DMS53 (cell line): Measurements from ENCODE around the gene HIKESHI.
"Not testable (repeated sequence)": the region's sequence is repeated elsewhere in the genome, so short reads cannot be mapped to it uniquely, and the experiment has no call there.

Experiments used
- DNase-seq: peaks from one replicate; lab custom pipeline; 2025; lab: John Stamatoyannopoulos, UW

Gene HIKESHI, protein sequence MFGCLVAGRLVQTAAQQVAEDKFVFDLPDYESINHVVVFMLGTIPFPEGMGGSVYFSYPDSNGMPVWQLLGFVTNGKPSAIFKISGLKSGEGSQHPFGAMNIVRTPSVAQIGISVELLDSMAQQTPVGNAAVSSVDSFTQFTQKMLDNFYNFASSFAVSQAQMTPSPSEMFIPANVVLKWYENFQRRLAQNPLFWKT

DNA sequence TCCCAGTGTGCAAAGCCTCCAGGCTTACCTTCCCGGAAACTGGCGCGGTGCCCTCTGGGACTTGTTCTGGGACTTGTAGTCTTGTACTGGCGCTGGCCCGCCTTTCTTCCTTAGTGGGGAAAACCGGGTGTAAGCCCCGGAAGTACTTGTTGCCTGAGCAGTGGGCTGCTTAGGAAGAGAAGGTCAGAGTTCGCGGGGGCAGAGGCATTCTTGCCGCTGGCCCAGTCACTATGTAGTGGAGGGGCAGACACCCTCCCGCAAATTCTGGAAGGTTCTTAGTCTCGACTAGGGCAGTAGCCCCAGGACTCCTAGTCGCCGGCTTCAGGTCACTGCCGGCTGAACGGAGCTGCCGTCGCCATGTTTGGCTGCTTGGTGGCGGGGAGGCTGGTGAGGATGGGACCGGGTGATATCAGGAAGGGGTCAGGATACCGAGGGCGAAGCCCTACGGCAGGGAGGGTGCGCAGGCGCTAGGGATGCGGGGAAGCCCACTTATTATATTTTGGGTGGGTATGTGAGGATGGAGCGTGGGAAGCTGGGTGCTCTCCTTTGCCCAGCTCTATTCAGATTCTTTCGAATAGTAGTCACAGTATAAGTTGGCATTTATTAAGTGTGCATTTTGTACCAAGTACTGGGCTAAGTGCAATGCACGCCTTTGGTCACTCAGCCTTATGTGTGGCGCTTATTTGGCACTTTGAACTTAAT lies at the start of gene HIKESHI:
Gene HIKESHI (plus strand): TSS at position 149 of the 702 bp plus-strand sequence. CDS start 209 bp downstream, at position 358.
- DNase-seq, result peak; percentile 100

GRCh38 chr11:86255896-86256295 lies 46.1 kb upstream of the HIKESHI start:
- no peak for DNase-seq

DNA sequence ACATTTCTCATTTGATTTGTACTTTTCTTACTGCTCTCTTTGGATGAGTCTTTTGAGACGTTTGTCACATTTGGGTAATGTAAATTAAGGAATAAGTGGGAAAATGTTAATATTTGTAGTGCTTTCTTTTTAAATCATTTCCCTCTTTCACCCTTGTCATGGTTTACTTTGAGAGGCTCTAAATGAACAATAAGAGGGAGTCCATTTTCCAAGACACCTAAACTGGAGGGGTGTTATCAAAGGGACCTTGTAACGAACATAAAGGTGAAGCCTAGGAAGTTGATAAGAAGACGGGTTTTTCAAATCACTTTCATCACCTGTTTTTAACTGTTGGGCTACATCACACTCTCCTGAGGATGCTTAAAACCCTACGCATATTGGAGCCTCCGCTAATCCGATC lies 45.4 kb upstream of the HIKESHI start:
- no peak for DNase-seq

GRCh38 chr11:86257446-86257845 lies 44.6 kb upstream of the HIKESHI start:
- DNase-seq, result no peak

GRCh38 chr11:86259730-86260129 lies 42.3 kb upstream of the HIKESHI start:
- no peak for DNase-seq

DNA sequence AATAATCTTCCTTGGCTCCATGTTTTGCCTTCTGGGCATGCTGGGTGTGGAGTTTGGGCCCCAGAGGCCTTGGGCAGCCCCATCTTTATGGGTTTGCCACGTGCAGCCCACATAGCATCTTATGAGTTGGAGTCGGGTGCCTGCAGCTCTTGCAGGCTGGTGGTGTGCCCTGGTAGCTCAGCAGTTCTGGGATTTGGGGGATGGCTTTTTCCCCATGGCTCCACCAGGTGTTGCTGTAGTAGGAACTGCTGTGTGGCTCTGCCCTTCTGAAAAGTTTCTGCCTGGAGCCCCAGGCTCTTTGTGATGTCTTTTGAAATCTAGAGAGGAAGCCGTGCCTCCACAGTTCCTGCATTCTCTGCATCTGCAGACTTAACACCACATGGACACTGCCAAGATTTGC lies 40.7 kb upstream of the HIKESHI start:
- DNase-seq, result no peak

- no peak for DNase-seq
Observed at GRCh38 chr11:86262387-86262786, 39.7 kb upstream of the HIKESHI start.

DNA sequence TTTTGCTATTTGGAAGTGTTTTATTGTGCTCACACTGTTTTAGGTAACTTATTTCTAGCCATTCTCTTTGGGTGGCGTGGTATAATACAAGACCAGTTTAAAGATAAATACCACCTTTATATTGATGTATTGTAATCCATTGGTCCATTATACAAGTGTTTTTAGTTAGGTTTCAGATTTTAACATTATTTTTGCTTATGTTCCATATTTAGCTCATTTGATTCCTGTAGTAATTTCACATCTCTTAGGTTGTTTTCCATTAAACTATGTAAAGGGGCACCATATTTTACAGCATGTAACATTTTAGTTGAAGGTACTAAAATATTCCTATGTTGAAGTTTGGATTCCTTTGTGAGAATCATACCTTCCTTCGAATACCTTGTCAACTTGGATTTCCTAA lies 37.4 kb upstream of the HIKESHI start:
- no peak for DNase-seq

DNA sequence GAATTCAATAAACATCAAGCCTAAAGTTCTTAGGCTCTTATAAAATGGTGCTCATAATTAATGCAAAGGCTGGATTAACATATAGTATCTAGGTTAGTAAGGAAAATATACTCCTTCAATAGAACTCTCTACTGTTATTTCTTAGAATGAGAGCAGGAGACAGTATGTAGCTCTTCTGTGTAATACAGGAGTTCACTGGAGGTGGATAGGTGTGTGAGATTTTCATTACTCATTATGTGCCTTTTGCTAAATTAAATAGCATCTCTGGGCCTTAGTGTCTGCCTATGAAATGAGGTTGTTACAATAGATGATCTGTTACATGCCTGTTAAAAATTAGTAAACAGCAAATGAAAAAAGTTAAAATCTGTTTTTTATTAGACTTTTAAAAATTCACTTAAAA lies 36.8 kb upstream of the HIKESHI start:
- DNase-seq, result no peak

GRCh38 chr11:86269645-86270044 lies 32.4 kb upstream of the HIKESHI start:
- DNase-seq, result no peak

DNA sequence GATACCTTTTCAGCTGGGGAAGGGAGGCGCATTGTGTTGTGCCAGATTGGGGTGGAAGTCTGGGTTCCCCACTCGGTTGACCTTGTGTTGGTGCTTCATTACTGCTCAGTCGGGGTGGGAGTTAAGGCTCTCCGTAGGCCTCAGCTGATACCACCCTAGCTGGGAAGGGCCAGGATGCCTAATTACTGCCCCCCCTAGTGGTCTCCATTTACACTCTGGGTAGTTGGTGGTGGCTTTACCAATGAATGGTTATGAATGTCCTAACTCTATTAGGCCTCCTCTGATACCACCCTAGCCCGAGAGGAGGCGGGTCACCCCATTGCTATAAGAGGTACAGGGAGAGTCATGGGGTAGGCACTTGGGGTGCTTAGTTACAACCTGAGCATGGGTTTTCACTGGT lies 27.5 kb upstream of the HIKESHI start:
- peak; percentile 46 for DNase-seq

- peak; percentile 71 for DNase-seq
Observed at GRCh38 chr11:86274999-86275398, 27.0 kb upstream of the HIKESHI start.

GRCh38 chr11:86275493-86276370 lies 26.3 kb upstream of the HIKESHI start:
- peak; percentile 22 for DNase-seq

- no peak for DNase-seq
Observed at GRCh38 chr11:86277741-86278140, 24.3 kb upstream of the HIKESHI start.

GRCh38 chr11:86278226-86278625 lies 23.8 kb upstream of the HIKESHI start:
- DNase-seq, result no peak

GRCh38 chr11:86279747-86280146 lies 22.3 kb upstream of the HIKESHI start:
- no peak for DNase-seq

GRCh38 chr11:86287468-86287796 lies 14.6 kb upstream of the HIKESHI start:
- DNase-seq, result no peak

DNA sequence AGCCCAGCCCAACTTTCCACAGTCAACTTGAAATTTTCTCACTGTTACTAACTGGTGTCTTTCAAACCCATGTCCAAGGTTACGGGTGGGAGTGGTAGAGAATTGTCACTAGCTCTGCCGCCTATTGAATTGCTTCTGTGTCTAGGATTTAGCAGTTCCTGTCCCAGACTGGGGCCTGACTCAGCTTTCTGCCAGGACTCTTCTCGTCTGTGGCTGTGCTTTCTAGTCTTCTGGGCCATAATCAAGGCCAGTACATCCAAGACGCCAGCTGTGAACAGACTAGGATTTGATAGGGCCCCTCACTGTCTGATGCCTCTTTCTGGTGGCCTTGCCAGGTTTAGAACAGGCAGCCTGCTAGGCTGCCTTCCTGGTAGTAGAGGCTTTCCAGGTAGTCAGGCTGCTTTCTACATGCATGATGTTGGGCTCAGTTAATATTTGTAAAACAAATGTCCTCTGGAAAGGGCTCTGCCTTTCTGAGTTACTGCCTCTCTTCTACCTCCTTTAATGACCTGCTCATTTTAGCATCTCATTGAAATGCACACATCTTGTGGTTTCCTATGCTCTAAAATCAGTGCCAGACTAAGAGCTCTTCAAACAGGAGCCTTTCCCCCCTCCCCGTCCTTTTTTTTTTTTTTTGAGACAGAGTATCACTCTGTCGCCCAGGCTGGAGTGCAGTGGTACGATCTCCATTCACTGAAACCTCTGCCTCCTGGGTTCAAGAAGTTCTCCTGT lies 13.1 kb upstream of the HIKESHI start:
- DNase-seq, result no peak

GRCh38 chr11:86289508-86290280 lies 12.3 kb upstream of the HIKESHI start:
- not testable (repeated sequence) for DNase-seq

- DNase-seq, result peak; percentile 83
Observed at GRCh38 chr11:86291466-86292262, 10.4 kb upstream of the HIKESHI start.
